GM23338 (cell line): ENCODE results near the gene CCDC9B. TPM values are rescaled to one million over a fixed set of nuclear protein-coding genes. Genes with fewer than 3 reads are reported as not detected.

ENCODE experiments used
- ATAC-seq: fragments of 200-7000 bp; cut with Tn5 transposase; 3 replicates; pipeline ENCODE4 v1.9.1; 2020
- DNase-seq: peaks from one replicate; pipeline ENCODE4 v3.0.0-alpha.2; 2015; ENCODE audit warnings: low spot score
- H2AFZ ChIP-seq: fragments of 200-600 bp; sonication (generic); 2 replicates; pipeline ENCODE4 v1.8.0; 2016; ENCODE audit warnings: antibody characterized with exemption, mild to moderate bottlenecking, moderate library complexity
- H3F3A ChIP-seq: fragments of 200-600 bp; sonication (generic); replicated peaks from 2 replicates; pipeline ENCODE4 v1.8.0; 2017; ENCODE audit warnings: antibody characterized with exemption, mixed run types, low read depth
- H3K27ac ChIP-seq: fragments of 200-600 bp; sonication (generic); 2 replicates; pipeline ENCODE4 v1.6.1; 2016; ENCODE audit warnings: low read depth
- H3K27me3 ChIP-seq: fragments of 200-600 bp; sonication (generic); 2 replicates; pipeline ENCODE4 v1.8.0; 2016; ENCODE audit warnings: mild to moderate bottlenecking, mixed run types, moderate library complexity; ENCODE audit not compliant: insufficient read depth
- H3K36me3 ChIP-seq: fragments of 200-600 bp; sonication (generic); 2 replicates; pipeline ENCODE4 v1.8.0; 2016; ENCODE audit warnings: mild to moderate bottlenecking; ENCODE audit not compliant: insufficient read depth
- H3K4me1 ChIP-seq: fragments of 200-600 bp; sonication (generic); 2 replicates; pipeline ENCODE4 v1.8.0; 2016; ENCODE audit warnings: mild to moderate bottlenecking, moderate library complexity; ENCODE audit not compliant: insufficient read depth
- H3K4me2 ChIP-seq: fragments of 200-600 bp; sonication (generic); 2 replicates; pipeline ENCODE4 v1.7.1; 2017; ENCODE audit warnings: mixed run types
- H3K4me3 ChIP-seq: fragments of 200-600 bp; sonication (generic); 2 replicates; pipeline ENCODE4 v1.6.1; 2016; ENCODE audit warnings: mixed run types
- H3K79me2 ChIP-seq: fragments of 200-600 bp; sonication (generic); replicated peaks from 2 replicates; pipeline ENCODE4 v1.8.0; 2017; ENCODE audit warnings: mild to moderate bottlenecking; ENCODE audit not compliant: insufficient read depth
- H3K9me2 ChIP-seq: fragments of 200-600 bp; sonication (generic); 2 replicates; pipeline ENCODE4 v1.8.0; 2017; ENCODE audit not compliant: insufficient read depth
- H4K20me1 ChIP-seq: fragments of 200-600 bp; sonication (generic); replicated peaks from 2 replicates; pipeline ENCODE4 v1.8.0; 2017; ENCODE audit warnings: mild to moderate bottlenecking; ENCODE audit not compliant: insufficient read depth
- H3K27ac Mint-ChIP-seq: 2 replicates; pipeline ENCODE4 v1.8.0; 2020; ENCODE audit warnings: inconsistent platforms, mild to moderate bottlenecking, moderate library complexity, mixed read lengths
- H3K27me3 Mint-ChIP-seq: 3 replicates; pipeline ENCODE4 v1.8.0; 2022; ENCODE audit warnings: low read depth, mild to moderate bottlenecking, moderate library complexity, mixed read lengths, inconsistent platforms; ENCODE audit not compliant: insufficient read depth, poor library complexity
- H3K36me3 Mint-ChIP-seq: 3 replicates; pipeline ENCODE4 v1.8.0; 2021; ENCODE audit warnings: low read depth, mild to moderate bottlenecking, inconsistent platforms, moderate library complexity, mixed read lengths
- H3K4me1 Mint-ChIP-seq: 3 replicates; pipeline ENCODE4 v1.8.0; 2020; ENCODE audit warnings: mild to moderate bottlenecking, inconsistent platforms, mixed read lengths
- H3K4me3 Mint-ChIP-seq: 3 replicates; pipeline ENCODE4 v1.8.0; 2021; ENCODE audit warnings: moderate library complexity, mild to moderate bottlenecking, inconsistent platforms, mixed read lengths
- H3K9me3 Mint-ChIP-seq: 3 replicates; pipeline ENCODE4 v1.8.0; 2020; ENCODE audit warnings: moderate library complexity, mild to moderate bottlenecking, inconsistent platforms, mixed read lengths
- CREB1 ChIP-seq: fragments of 250-450 bp; sonication (Bioruptor Pico); IDR thresholded peaks from 2 replicates; pipeline ENCODE4 v1.5.0; 2020; ENCODE audit warnings: low read depth, mild to moderate bottlenecking, moderate library complexity
- CTCF ChIP-seq, 2 experiments: fragments of 200-600 bp in 1 of 2; sonication (generic) in 1 of 2; conservative IDR thresholded peaks; 2 replicates each; pipeline versions ENCODE4 v1.5.1 to v1.6.1; 2016 to 2017; ENCODE audit warnings: antibody characterized with exemption in 2 of 2, low read depth in 2 of 2, mild to moderate bottlenecking in 2 of 2, moderate library complexity in 1 of 2
- ETS1 ChIP-seq: IDR thresholded peaks from 2 replicates; pipeline ENCODE4 v1.6.1; 2016; ENCODE audit warnings: antibody characterized with exemption
- EZH2 ChIP-seq: fragments of 200-600 bp; sonication (generic); IDR thresholded peaks from one replicate; pipeline ENCODE4 v1.8.0; 2017; ENCODE audit warnings: antibody characterized with exemption, mild to moderate bottlenecking, low read depth; ENCODE audit not compliant: unreplicated experiment
- EZH2phosphoT487 ChIP-seq: fragments of 200-600 bp; sonication (generic); IDR thresholded peaks from one replicate; pipeline ENCODE4 v1.8.1; 2018; ENCODE audit warnings: antibody characterized with exemption; ENCODE audit not compliant: unreplicated experiment
- JUNB ChIP-seq: IDR thresholded peaks from one replicate; pipeline ENCODE4 v1.6.1; 2016; ENCODE audit warnings: antibody characterized with exemption; ENCODE audit not compliant: unreplicated experiment
- NANOG ChIP-seq: IDR thresholded peaks from 2 replicates; pipeline ENCODE4 v1.6.1; 2016; ENCODE audit warnings: antibody characterized with exemption, borderline replicate concordance
- POLR2AphosphoS5 ChIP-seq: IDR thresholded peaks from 2 replicates; pipeline ENCODE4 v1.6.1; 2016; ENCODE audit warnings: antibody characterized with exemption, low read depth
- REST ChIP-seq: IDR thresholded peaks from one replicate; pipeline ENCODE4 v1.6.1; 2018; ENCODE audit warnings: antibody characterized with exemption; ENCODE audit not compliant: unreplicated experiment
- STAT1 ChIP-seq: IDR thresholded peaks from one replicate; pipeline ENCODE4 v1.6.1; 2016; ENCODE audit warnings: antibody characterized with exemption; ENCODE audit not compliant: unreplicated experiment
- ZNF114 ChIP-seq: fragments of 250-450 bp; sonication (Bioruptor Pico); IDR thresholded peaks from 2 replicates; pipeline ENCODE4 v1.5.0; 2020; ENCODE audit warnings: mild to moderate bottlenecking, moderate library complexity
- ZNF331 ChIP-seq: fragments of 250-450 bp; sonication (Bioruptor Pico); IDR thresholded peaks from 2 replicates; pipeline ENCODE4 v1.5.0; 2020; ENCODE audit warnings: low read depth, mild to moderate bottlenecking, moderate library complexity
- polyA plus RNA-seq: library from polyadenylated mRNA; unstranded; fragments of >200 nt; fragmentation: Nextera tagmentation; extraction: Ambion mirVana; gene quantifications from 2 replicates; pipeline ENCODE4 v1.2.1, GENCODE V29; 2016
- total RNA-seq: library from RNA; depleted of rRNA; stranded (reverse); fragments of >200 nt; shearing (Covaris generic); gene quantifications from 2 replicates; pipeline ENCODE4 v1.2.3, GENCODE V29; 2014

CCDC9B gene
- total and polyA plus RNA-seq, 2 experiments from 2014 or later: 0.18 to 0.97 TPM

- TF ChIP-seq ZNF331 (CRISPR knock-in tag): no peak
- TF ChIP-seq NANOG: no peak
- no peak for TF ChIP-seq EZH2
- TF ChIP-seq REST: no peak
Measured at GRCh38 chr15:40330368-40330836, 10.3 kb downstream of the CCDC9B start (continued).

GRCh38 chr15:40329804-40330203 is 10.9 kb downstream of the CCDC9B start:
- H3K4me3 ChIP-seq: no peak overlapping the region
- Mint-ChIP-seq H3K27me3 (peaks cover 15% of the 10 kb centered on the region), H3K36me3 (peaks cover 24% of the 10 kb centered on the region), H3K4me3 (no peak overlapping the region), H3K9me3 (no peaks in the 10 kb centered on the region), H3K27ac (no peak overlapping the region), H3K4me1 (peaks cover 61% of the 10 kb centered on the region)
- TF ChIP-seq NANOG (no peak), CREB1 (no peak), STAT1 (no peak), EZH2phosphoT487 (no peak), EZH2 (no peak)
- peaks cover 17% of the 10 kb centered on the region; the same call in 1 of the 2 replicates for H3F3A ChIP-seq
- no peak overlapping the region for H3K4me2 ChIP-seq
- 0 out of 2 replicates have a peak, but pooled peaks cover 2% of the 10 kb centered on the region for H3K9me2 ChIP-seq
- H3K27ac ChIP-seq: no peak overlapping the region
- H2AFZ ChIP-seq: no peak overlapping the region
- ATAC-seq (no peak), DNase-seq (no peak)
- H3K36me3 ChIP-seq: no peaks in the 10 kb centered on the region
- peaks cover 17% of the 10 kb centered on the region for H3K79me2 ChIP-seq
- H4K20me1 ChIP-seq: peaks cover 10% of the 10 kb centered on the region
- peaks cover 48% of the 10 kb centered on the region for H3K4me1 ChIP-seq
- H3K27me3 ChIP-seq: peaks cover 10% of the 10 kb centered on the region

- Mint-ChIP-seq H3K9me3 (no peaks in the 10 kb centered on the region), H3K36me3 (peaks cover 24% of the 10 kb centered on the region), H3K4me3 (peak overlapping the region; percentile 62; the same call in 1 of the 3 replicates), H3K4me1 (peaks cover 56% of the 10 kb centered on the region), H3K27ac (peak overlapping the region; percentile 22; the same call in 1 of the 2 replicates), H3K27me3 (peaks cover 14% of the 10 kb centered on the region)
- 0 out of 2 replicates have a peak, but pooled peaks cover 2% of the 10 kb centered on the region for H3K9me2 ChIP-seq
- no peak for DNase-seq
- H2AFZ ChIP-seq: no peak overlapping the region
- H3F3A ChIP-seq: peaks cover 13% of the 10 kb centered on the region; the same call in 1 of the 2 replicates
- peaks cover 50% of the 10 kb centered on the region for H3K4me1 ChIP-seq
- H3K27me3 ChIP-seq: peaks cover 14% of the 10 kb centered on the region
- H3K4me3 ChIP-seq: no peak overlapping the region; the same call in 1 of the 2 replicates
- peaks cover 10% of the 10 kb centered on the region for H4K20me1 ChIP-seq
- peak overlapping the region; percentile 89 for H3K4me2 ChIP-seq
- peaks cover 21% of the 10 kb centered on the region for H3K79me2 ChIP-seq
- H3K27ac ChIP-seq: no peak overlapping the region
- ATAC-seq: no peak
- H3K36me3 ChIP-seq: no peaks in the 10 kb centered on the region
- no peak for TF ChIP-seq CTCF (conservative IDR thresholded peaks at IDR 0.05; ENCODE audit: low read depth in 2 of 2)
- no peak for TF ChIP-seq JUNB
- TF ChIP-seq ZNF114 (CRISPR knock-in tag): no peak
- TF ChIP-seq ZNF331 (CRISPR knock-in tag): no peak
- no peak for TF ChIP-seq EZH2
- no peak for TF ChIP-seq STAT1
- no peak for TF ChIP-seq ETS1
- no peak for TF ChIP-seq REST
- no peak for TF ChIP-seq POLR2AphosphoS5
- TF ChIP-seq CREB1: no peak
- no peak for TF ChIP-seq EZH2phosphoT487
Measured at GRCh38 chr15:40328751-40329150, 12.0 kb downstream of the CCDC9B start.
